Neuronal stem cell (in vitro differentiated cells): Measurements from ENCODE around the gene AAGAB.
A peak's percentile ranks its signal among the peaks of the same experiment; 100 is the strongest.

Source experiments
- DNase-seq: peaks from one replicate; pipeline ENCODE4 v3.0.0-alpha.2; 2013; ENCODE audit warnings: low spot score
- H2AFZ ChIP-seq: one replicate; pipeline ENCODE4 v1.6.1; 2013; ENCODE audit warnings: mild to moderate bottlenecking, low read length, inconsistent platforms
- H2AK5ac ChIP-seq: 2 replicates; pipeline ENCODE4 v1.6.1; 2013; ENCODE audit warnings: low read depth, mild to moderate bottlenecking, inconsistent platforms, low read length, moderate library complexity, mixed read lengths
- H2BK120ac ChIP-seq: 2 replicates; pipeline ENCODE4 v1.6.1; 2013; ENCODE audit warnings: low read depth, mild to moderate bottlenecking, inconsistent platforms, low read length, moderate library complexity, mixed read lengths
- H2BK12ac ChIP-seq: one replicate; pipeline ENCODE4 v1.6.1; 2013; ENCODE audit warnings: low read length, inconsistent platforms
- H2BK15ac ChIP-seq: 2 replicates; pipeline ENCODE4 v1.6.1; 2013; ENCODE audit warnings: mild to moderate bottlenecking, low read length, inconsistent platforms, mixed read lengths
- H2BK5ac ChIP-seq: one replicate; pipeline ENCODE4 v1.6.1; 2013; ENCODE audit warnings: inconsistent platforms, mild to moderate bottlenecking, low read length, moderate library complexity
- H3K14ac ChIP-seq: one replicate; pipeline ENCODE4 v1.6.1; 2013; ENCODE audit warnings: low read length, inconsistent platforms
- H3K18ac ChIP-seq: 2 replicates; pipeline ENCODE4 v1.6.1; 2013; ENCODE audit warnings: low read length, inconsistent platforms
- H3K23ac ChIP-seq: 2 replicates; pipeline ENCODE4 v1.6.1; 2013; ENCODE audit warnings: low read depth, mild to moderate bottlenecking, mixed read lengths, low read length, inconsistent platforms; ENCODE audit not compliant: poor library complexity
- H3K27ac ChIP-seq: replicated peaks from 3 replicates; pipeline ENCODE4 v1.5.1; 2013; ENCODE audit warnings: low read length, inconsistent platforms
- H3K27me3 ChIP-seq, 3 experiments: 2 replicates each; pipeline ENCODE4 v1.6.1; 2013; ENCODE audit warnings: low read length in 3 of 3, mild to moderate bottlenecking in 2 of 3, inconsistent platforms in 1 of 3, low read depth in 1 of 3, mixed read lengths in 1 of 3, moderate library complexity in 1 of 3; ENCODE audit not compliant: control insufficient read depth in 3 of 3, insufficient read depth in 3 of 3
- H3K36me3 ChIP-seq, 2 donors: replicated peaks in 1 of 2; 2 replicates each; pipeline ENCODE4 v1.6.1; 2013; ENCODE audit warnings: low read length in 2 of 2; ENCODE audit not compliant: control insufficient read depth in 2 of 2, insufficient read depth in 2 of 2
- H3K4ac ChIP-seq: 2 replicates; pipeline ENCODE4 v1.6.1; 2013; ENCODE audit warnings: inconsistent platforms, mild to moderate bottlenecking, low read length, moderate library complexity
- H3K4me1 ChIP-seq, 2 donors: 1 replicate in 1 of 2; 2 replicates in 1 of 2; pipeline ENCODE4 v1.6.1; 2013; ENCODE audit warnings: low read length in 2 of 2, low read depth in 1 of 2; ENCODE audit not compliant: control insufficient read depth in 2 of 2, insufficient read depth in 1 of 2
- H3K4me2 ChIP-seq: one replicate; pipeline ENCODE4 v1.6.1; 2013; ENCODE audit warnings: mild to moderate bottlenecking, low read length, inconsistent platforms; ENCODE audit not compliant: insufficient read depth, poor library complexity, severe bottlenecking
- H3K4me3 ChIP-seq, 2 donors: 2 replicates each; pipeline ENCODE4 v1.5.1; 2013; ENCODE audit warnings: low read length in 2 of 2, mild to moderate bottlenecking in 2 of 2, inconsistent platforms in 1 of 2, moderate library complexity in 1 of 2
- H3K79me1 ChIP-seq: one replicate; pipeline ENCODE4 v1.6.1; 2013; ENCODE audit warnings: low read depth, mild to moderate bottlenecking, inconsistent platforms, low read length, moderate library complexity
- H3K9ac ChIP-seq: one replicate; pipeline ENCODE4 v1.6.1; 2013; ENCODE audit warnings: mild to moderate bottlenecking, low read depth, low read length, inconsistent platforms; ENCODE audit not compliant: poor library complexity
- H3K9me3 ChIP-seq, 2 donors: replicated peaks in 1 of 2; 2 replicates each; pipeline versions ENCODE3 to v1.6.1; 2013; ENCODE audit warnings: low read length in 2 of 2, mild to moderate bottlenecking in 2 of 2, inconsistent platforms in 1 of 2, low read depth in 1 of 2, mixed read lengths in 1 of 2, moderate library complexity in 1 of 2; ENCODE audit not compliant: control insufficient read depth in 2 of 2, insufficient read depth in 1 of 2
- H4K8ac ChIP-seq: one replicate; pipeline ENCODE4 v1.6.1; 2013; ENCODE audit warnings: low read depth, mild to moderate bottlenecking, inconsistent platforms, low read length, moderate library complexity
- H4K91ac ChIP-seq: one replicate; pipeline ENCODE4 v1.6.1; 2013; ENCODE audit warnings: low read length, low read depth, mild to moderate bottlenecking, inconsistent platforms; ENCODE audit not compliant: poor library complexity
- WGBS, 2 donors: extraction: QIAGEN DNeasy Blood & Tissue Kit; methylation state at CpG; one replicate each; pipeline ENCODE4 v1.1.7; 2013; ENCODE audit warnings: missing lambda C conversion rate in 2 of 2, mixed read lengths in 1 of 2; ENCODE audit not compliant: insufficient read length in 2 of 2, insufficient replicate concordance in 1 of 2; ENCODE audit errors: extremely low coverage in 2 of 2; 5-methylcytosine and 5-hydroxymethylcytosine counted together

The AAGAB gene

GRCh38 chr15:67175643-67176071 lies 78.8 kb downstream of the AAGAB start:
- no peak overlapping the region for H2BK12ac ChIP-seq
- H3K79me1 ChIP-seq = peaks cover 2% of the 10 kb centered on the region
- no peak overlapping the region for H3K4me2 ChIP-seq
- no peak overlapping the region for H3K27ac ChIP-seq
- no peak overlapping the region for H3K9ac ChIP-seq
- no CpG with 5 or more reads among the region's 11 CpGs for WGBS, 2 donors
- H3K23ac ChIP-seq = peak overlapping the region; percentile 37
- H3K36me3 ChIP-seq = peaks cover 9 to 96% of the 10 kb centered on the region in 2 donors
- H2AFZ ChIP-seq = no peak overlapping the region
- peak overlapping the region; percentile 18 for H2BK5ac ChIP-seq
- H3K14ac ChIP-seq = no peak overlapping the region
- H4K91ac ChIP-seq = no peak overlapping the region
- H3K4me1 ChIP-seq = peaks cover 4 to 13% of the 10 kb centered on the region in 2 donors
- H3K9me3 ChIP-seq = no peaks in the 10 kb centered on the region
- H3K4ac ChIP-seq = no peak overlapping the region
- no peak overlapping the region for H2BK15ac ChIP-seq
- H2AK5ac ChIP-seq = no peak overlapping the region
- H4K8ac ChIP-seq = no peak overlapping the region
- no peak overlapping the region for H2BK120ac ChIP-seq
- peak overlapping the region; percentile 36 for H3K18ac ChIP-seq
- H3K4me3 ChIP-seq = no peak overlapping the region
- H3K27me3 ChIP-seq = no peaks in the 10 kb centered on the region
- no peak for DNase-seq

- WGBS, 2 donors = no CpG with 5 or more reads among the region's 9 CpGs
- no peak overlapping the region for H2BK15ac ChIP-seq
- H3K23ac ChIP-seq = no peak overlapping the region
- no peak overlapping the region for H3K4me2 ChIP-seq
- no peak overlapping the region for H2AFZ ChIP-seq
- no peak for DNase-seq
- H2AK5ac ChIP-seq = no peak overlapping the region
- H3K27me3 ChIP-seq = no peaks in the 10 kb centered on the region
- no peak overlapping the region for H3K4me3 ChIP-seq
- peak overlapping the region; percentile 18 for H2BK5ac ChIP-seq
- no peak overlapping the region for H3K4ac ChIP-seq
- no peak overlapping the region for H4K91ac ChIP-seq
- H2BK120ac ChIP-seq = no peak overlapping the region
- H3K4me1 ChIP-seq = peaks cover 4 to 13% of the 10 kb centered on the region in 2 donors
- H3K36me3 ChIP-seq = peaks cover 11 to 96% of the 10 kb centered on the region in 2 donors
- H3K14ac ChIP-seq = no peak overlapping the region
- H4K8ac ChIP-seq = no peak overlapping the region
- no peaks in the 10 kb centered on the region for H3K9me3 ChIP-seq
- H3K79me1 ChIP-seq = peaks cover 2% of the 10 kb centered on the region
- no peak overlapping the region for H2BK12ac ChIP-seq
- H3K18ac ChIP-seq = peak overlapping the region; percentile 51
- no peak overlapping the region for H3K27ac ChIP-seq
- H3K9ac ChIP-seq = peak overlapping the region; percentile 7
Observed at GRCh38 chr15:67174864-67175573, 79.4 kb downstream of the AAGAB start.

- Histone ChIP-seq H3K4me2 (no peak overlapping the region), H2BK5ac (no peak overlapping the region), H3K36me3 (peaks cover 13 to 96% of the 10 kb centered on the region in 2 donors), H3K4ac (no peak overlapping the region), H3K79me1 (peaks cover 2% of the 10 kb centered on the region), H3K27ac (no peak overlapping the region), H2BK12ac (no peak overlapping the region), H2BK120ac (no peak overlapping the region), H3K9ac (no peak overlapping the region), H4K8ac (no peak overlapping the region), H3K4me1 (peaks cover 4 to 13% of the 10 kb centered on the region in 2 donors), H3K4me3 (no peak overlapping the region), H2BK15ac (no peak overlapping the region), H2AFZ (no peak overlapping the region), H3K9me3 (no peaks in the 10 kb centered on the region), H4K91ac (no peak overlapping the region), H3K18ac (no peak overlapping the region), H3K14ac (no peak overlapping the region), H2AK5ac (no peak overlapping the region), H3K23ac (no peak overlapping the region), H3K27me3 (no peaks in the 10 kb centered on the region)
- no CpG with 5 or more reads among the region's 3 CpGs for WGBS, 2 donors
- DNase-seq = no peak
Observed at GRCh38 chr15:67174446-67174845, 80.0 kb downstream of the AAGAB start.

- no peaks in the 10 kb centered on the region for H3K9me3 ChIP-seq
- peak overlapping the region; percentile 20 for H2BK5ac ChIP-seq
- no peak overlapping the region for H2BK120ac ChIP-seq
- H2BK12ac ChIP-seq = no peak overlapping the region
- no peak overlapping the region for H3K23ac ChIP-seq
- no peak overlapping the region for H3K9ac ChIP-seq
- no peak overlapping the region for H3K4ac ChIP-seq
- no peak overlapping the region for H3K4me2 ChIP-seq
- no peak overlapping the region for H4K8ac ChIP-seq
- H2AFZ ChIP-seq = no peak overlapping the region
- H3K27ac ChIP-seq = no peak overlapping the region
- DNase-seq = no peak
- H3K36me3 ChIP-seq = peaks cover 10 to 96% of the 10 kb centered on the region in 2 donors
- peaks cover 2% of the 10 kb centered on the region for H3K79me1 ChIP-seq
- H2BK15ac ChIP-seq = no peak overlapping the region
- H3K4me3 ChIP-seq = no peak overlapping the region
- H3K18ac ChIP-seq = no peak overlapping the region
- no CpG with 5 or more reads among the region's 8 CpGs for WGBS, 2 donors
- H3K27me3 ChIP-seq = no peaks in the 10 kb centered on the region
- no peak overlapping the region for H4K91ac ChIP-seq
- H3K4me1 ChIP-seq = peaks cover 4 to 13% of the 10 kb centered on the region in 2 donors
- no peak overlapping the region for H2AK5ac ChIP-seq
- H3K14ac ChIP-seq = no peak overlapping the region
Observed at GRCh38 chr15:67173786-67174185, 80.7 kb downstream of the AAGAB start.
